ENCODE data around the gene DUSP6. TPM values are rescaled to one million over a fixed set of nuclear protein-coding genes. Genes with fewer than 3 reads are reported as not detected.

DUSP6 gene
- total and polyA plus RNA-seq, 10 of the 15 experiments (the other 5 are each of a cell fraction or from before 2014, with no cell fraction given) = 0.02 to 0.69 (median 0.07) TPM; not detected in 1

DNA sequence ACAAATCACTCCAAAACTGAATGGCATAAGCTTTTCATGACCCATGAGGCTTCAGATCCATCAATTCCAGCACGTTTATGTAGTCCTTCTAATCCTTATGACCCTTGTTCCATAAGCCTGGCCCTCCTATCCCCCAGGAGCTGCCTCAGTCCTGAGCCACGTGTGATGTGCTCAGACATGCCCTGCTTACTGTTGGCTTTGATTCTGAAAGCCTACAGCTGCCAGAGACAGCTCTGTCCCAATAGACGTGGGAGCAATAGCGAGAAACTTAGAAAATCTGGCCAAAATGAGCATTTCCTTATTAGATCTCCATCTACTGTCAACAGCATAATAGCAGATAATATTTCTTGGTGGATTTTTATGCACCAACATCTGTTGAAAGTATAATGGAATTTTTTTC is 33.2 kb downstream of the DUSP6 start (continued):
- TF ChIP-seq BCL3 (IDR thresholded peaks at IDR 0.05; ENCODE audit: borderline replicate concordance, insufficient read depth, low read depth, low read length, poor library complexity, severe bottlenecking) (no peak), STAT1 (conservative IDR thresholded peaks at IDR 0.05) (no peak), PAX8 (IDR thresholded peaks at IDR 0.05) (no peak), CBX3 (IDR thresholded peaks at IDR 0.05; ENCODE audit: borderline replicate concordance, low read depth) (no peak), STAT3 (IDR thresholded peaks at IDR 0.05; ENCODE audit: low read depth, low read length) (no peak)

DNA sequence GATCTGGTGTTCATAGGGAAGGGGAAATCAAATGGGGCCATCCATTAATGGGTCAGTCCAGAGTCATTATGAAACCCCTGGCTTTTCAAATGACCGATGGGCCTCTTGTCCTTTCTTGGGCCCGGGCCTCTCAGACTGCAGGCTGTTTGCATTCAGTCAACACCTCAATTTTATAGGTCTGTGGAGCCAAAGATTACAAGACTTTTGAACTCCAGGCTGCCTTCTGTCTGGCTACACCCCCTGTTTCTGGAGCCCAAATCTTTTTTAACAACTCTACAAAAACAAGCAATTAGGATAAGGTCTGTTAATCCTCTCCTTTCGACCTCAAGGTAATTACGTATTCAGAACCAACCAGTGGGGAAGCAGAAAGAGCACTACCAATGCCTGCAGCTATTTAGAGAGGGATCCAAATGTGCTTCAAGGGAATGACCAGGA is 35.6 kb downstream of the DUSP6 start:
- H3K4me3 ChIP-seq = no peak overlapping the region
- RAD21 ChIA-PET (ENCODE audit: unreplicated experiment) = interaction anchor here (0.7 kb wide), 1 partner anchor 9 kb away, joined by 3 read pairs; no protein-coding TSS in a partner anchor
- DNase-seq (ENCODE audit: low read depth, low spot score) = no peak
- BruUV-seq (replicated peaks) = no TSS peak
- H3K27ac ChIP-seq (ENCODE audit: control insufficient read depth, insufficient read depth) = no peak overlapping the region
- no peaks in the 10 kb centered on the region for H3K79me2 ChIP-seq (ENCODE audit: control insufficient read depth, insufficient read depth, low read length)
- SMC1A ChIA-PET (ENCODE audit: uncharacterized antibody, unreplicated experiment) = interaction anchor here (0.6 to 2.4 kb wide), 3 partner anchors 12 to 144 kb away, joined by 3 to 10 read pairs (median 3); no protein-coding TSS in a partner anchor
- no peak overlapping the region for H2AFZ ChIP-seq (ENCODE audit: control insufficient read depth, low read depth, low read length)
- no peak for FAIRE-seq
- no peak overlapping the region for H3K4me2 ChIP-seq (ENCODE audit: control insufficient read depth, insufficient read depth)
- WGBS (ENCODE audit: insufficient coverage, insufficient replicate concordance, low lambda C conversion rate, missing lambda C conversion rate) = 48% methylated on average over 4 of the region's 4 CpGs
- in situ Hi-C loops (cut with MboI) = no loop called here
- H4K20me1 ChIP-seq (ENCODE audit: control insufficient read depth, insufficient read depth) = no peaks in the 10 kb centered on the region
- TF ChIP-seq MEF2B (IDR thresholded peaks at IDR 0.05; ENCODE audit: partially characterized antibody, poor library complexity, severe bottlenecking) (no peak), RFX5 (IDR thresholded peaks at IDR 0.05; ENCODE audit: low read depth, low read length) (no peak), ZNF622 (IDR thresholded peaks at IDR 0.05) (no peak), ZNF274 (IDR thresholded peaks at IDR 0.05; ENCODE audit: insufficient read depth, insufficient read length) (no peak)
- CTCF ChIA-PET = interaction anchor here (1.0 kb wide), 1 partner anchor 213 kb away, joined by 3 read pairs; no protein-coding TSS in a partner anchor
- H3K4me1 ChIP-seq (ENCODE audit: control insufficient read depth, insufficient read depth, low read length) = no peaks in the 10 kb centered on the region
- H3K36me3 ChIP-seq (ENCODE audit: control insufficient read depth in 2 of 2, insufficient read depth in 2 of 2, low read length in 1 of 2) = no peaks in the 10 kb centered on the region
- no peak for ATAC-seq
- H3K9me3 ChIP-seq (replicated peaks; ENCODE audit: control insufficient read depth, insufficient read depth, low read length) = no peaks in the 10 kb centered on the region
- no peak overlapping the region for H3K9ac ChIP-seq (ENCODE audit: control insufficient read depth, insufficient read depth, low read length)
- intact Hi-C loops (cut with micrococcal nuclease; ENCODE audit: unreplicated experiment) = no loop called here
- H3K27me3 ChIP-seq (replicated peaks in 1 of 2; ENCODE audit: control insufficient read depth in 2 of 2, insufficient read depth in 2 of 2, low read length in 1 of 2) = no peaks in the 10 kb centered on the region
- POLR2A ChIA-PET = no interaction called here
